HepG2 (cell line): ENCODE measurements around the gene CCL19.

Experiments
- CHD2 ChIP-seq: IDR thresholded peaks from 2 replicates; pipeline ENCODE4 v1.6.1; 2011; ENCODE audit warnings: low read depth, low read length, improper control_type of control experiment
- EZH2 ChIP-seq: conservative IDR thresholded peaks from 2 replicates; pipeline ENCODE4 v1.6.1; 2012; ENCODE audit warnings: mild to moderate bottlenecking, low read depth, low read length, moderate library complexity
- FOXA1 ChIP-seq, 2 experiments: fragments of 450-650 bp in 1 of 2; sonication (generic) in 1 of 2; formaldehyde crosslinking in 1 of 2; IDR thresholded peaks; 2 replicates each; pipeline versions ENCODE4 v1.4.0 to v1.6.1; 2016 to 2020; ENCODE audit warnings: missing genetic modification reagents in 1 of 2
- JUN ChIP-seq: sonication (generic); formaldehyde crosslinking; IDR thresholded peaks from 2 replicates; pipeline ENCODE4 v1.4.0; 2020; ENCODE audit warnings: mild to moderate bottlenecking, missing genetic modification reagents
- NR2F2 ChIP-seq: IDR thresholded peaks from 2 replicates; pipeline ENCODE4 v1.6.1; 2012; ENCODE audit warnings: low read depth, inconsistent platforms, borderline replicate concordance
- POLR2A ChIP-seq, 2 experiments: IDR thresholded peaks; 2 replicates each; pipeline ENCODE4 v1.6.1; 2011; ENCODE audit warnings: low read depth in 2 of 2, low read length in 2 of 2, mild to moderate bottlenecking in 1 of 2, moderate library complexity in 1 of 2; ENCODE audit not compliant: insufficient read depth in 1 of 2
- SETDB1 ChIP-seq: sonication (generic); formaldehyde crosslinking; IDR thresholded peaks from 2 replicates; pipeline ENCODE4 v1.5.1; 2020; ENCODE audit warnings: missing genetic modification reagents, mild to moderate bottlenecking, borderline replicate concordance
- TF ChIP-seq, protein P1 (sequence below): sonication (generic); formaldehyde crosslinking; IDR thresholded peaks from 2 replicates; pipeline ENCODE4 v1.4.0; 2020; ENCODE audit warnings: missing genetic modification reagents
- TF ChIP-seq, protein P2 (sequence below): sonication (generic); formaldehyde crosslinking; IDR thresholded peaks from 2 replicates; pipeline ENCODE4 v1.4.0; 2020; ENCODE audit warnings: missing genetic modification reagents, borderline replicate concordance
- TF ChIP-seq, protein P3 (sequence below): sonication (generic); formaldehyde crosslinking; IDR thresholded peaks from 2 replicates; pipeline ENCODE4 v1.4.0; 2020; ENCODE audit warnings: missing genetic modification reagents, borderline replicate concordance
- TF ChIP-seq, protein P4 (sequence below): sonication (generic); formaldehyde crosslinking; IDR thresholded peaks from 2 replicates; pipeline ENCODE4 v1.5.0; 2020; ENCODE audit warnings: mild to moderate bottlenecking, missing genetic modification reagents, moderate library complexity

DNA sequence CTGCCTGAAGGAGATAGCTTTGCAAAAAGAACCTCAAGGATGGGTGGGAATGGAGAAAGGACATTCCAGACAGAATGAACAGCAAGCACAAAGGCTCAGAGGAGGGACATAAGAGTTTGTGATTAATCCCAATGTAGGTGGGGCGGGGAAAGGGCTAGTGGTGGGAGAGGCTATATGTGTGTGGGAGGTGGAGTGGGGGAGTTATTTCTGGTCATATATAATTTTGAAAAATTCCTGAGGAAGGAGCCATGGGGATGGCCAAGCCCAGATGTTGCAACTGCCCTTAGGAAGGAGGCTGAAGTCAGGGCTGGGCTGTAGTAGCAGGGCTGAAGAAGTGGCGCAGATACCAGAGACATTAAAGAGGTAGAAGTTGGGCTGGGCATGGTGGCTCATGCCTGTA lies 15.2 kb downstream of the CCL19 start:
- TF ChIP-seq, protein P1, sequence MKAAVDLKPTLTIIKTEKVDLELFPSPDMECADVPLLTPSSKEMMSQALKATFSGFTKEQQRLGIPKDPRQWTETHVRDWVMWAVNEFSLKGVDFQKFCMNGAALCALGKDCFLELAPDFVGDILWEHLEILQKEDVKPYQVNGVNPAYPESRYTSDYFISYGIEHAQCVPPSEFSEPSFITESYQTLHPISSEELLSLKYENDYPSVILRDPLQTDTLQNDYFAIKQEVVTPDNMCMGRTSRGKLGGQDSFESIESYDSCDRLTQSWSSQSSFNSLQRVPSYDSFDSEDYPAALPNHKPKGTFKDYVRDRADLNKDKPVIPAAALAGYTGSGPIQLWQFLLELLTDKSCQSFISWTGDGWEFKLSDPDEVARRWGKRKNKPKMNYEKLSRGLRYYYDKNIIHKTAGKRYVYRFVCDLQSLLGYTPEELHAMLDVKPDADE (CRISPR knock-in tag): no peak
- TF ChIP-seq, protein P2, sequence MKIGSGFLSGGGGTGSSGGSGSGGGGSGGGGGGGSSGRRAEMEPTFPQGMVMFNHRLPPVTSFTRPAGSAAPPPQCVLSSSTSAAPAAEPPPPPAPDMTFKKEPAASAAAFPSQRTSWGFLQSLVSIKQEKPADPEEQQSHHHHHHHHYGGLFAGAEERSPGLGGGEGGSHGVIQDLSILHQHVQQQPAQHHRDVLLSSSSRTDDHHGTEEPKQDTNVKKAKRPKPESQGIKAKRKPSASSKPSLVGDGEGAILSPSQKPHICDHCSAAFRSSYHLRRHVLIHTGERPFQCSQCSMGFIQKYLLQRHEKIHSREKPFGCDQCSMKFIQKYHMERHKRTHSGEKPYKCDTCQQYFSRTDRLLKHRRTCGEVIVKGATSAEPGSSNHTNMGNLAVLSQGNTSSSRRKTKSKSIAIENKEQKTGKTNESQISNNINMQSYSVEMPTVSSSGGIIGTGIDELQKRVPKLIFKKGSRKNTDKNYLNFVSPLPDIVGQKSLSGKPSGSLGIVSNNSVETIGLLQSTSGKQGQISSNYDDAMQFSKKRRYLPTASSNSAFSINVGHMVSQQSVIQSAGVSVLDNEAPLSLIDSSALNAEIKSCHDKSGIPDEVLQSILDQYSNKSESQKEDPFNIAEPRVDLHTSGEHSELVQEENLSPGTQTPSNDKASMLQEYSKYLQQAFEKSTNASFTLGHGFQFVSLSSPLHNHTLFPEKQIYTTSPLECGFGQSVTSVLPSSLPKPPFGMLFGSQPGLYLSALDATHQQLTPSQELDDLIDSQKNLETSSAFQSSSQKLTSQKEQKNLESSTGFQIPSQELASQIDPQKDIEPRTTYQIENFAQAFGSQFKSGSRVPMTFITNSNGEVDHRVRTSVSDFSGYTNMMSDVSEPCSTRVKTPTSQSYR (CRISPR knock-in tag): no peak
- TF ChIP-seq SETDB1: no peak
- TF ChIP-seq NR2F2: no peak
- no peak for TF ChIP-seq CHD2
- no peak for TF ChIP-seq JUN (CRISPR knock-in tag)
- TF ChIP-seq, protein P3, sequence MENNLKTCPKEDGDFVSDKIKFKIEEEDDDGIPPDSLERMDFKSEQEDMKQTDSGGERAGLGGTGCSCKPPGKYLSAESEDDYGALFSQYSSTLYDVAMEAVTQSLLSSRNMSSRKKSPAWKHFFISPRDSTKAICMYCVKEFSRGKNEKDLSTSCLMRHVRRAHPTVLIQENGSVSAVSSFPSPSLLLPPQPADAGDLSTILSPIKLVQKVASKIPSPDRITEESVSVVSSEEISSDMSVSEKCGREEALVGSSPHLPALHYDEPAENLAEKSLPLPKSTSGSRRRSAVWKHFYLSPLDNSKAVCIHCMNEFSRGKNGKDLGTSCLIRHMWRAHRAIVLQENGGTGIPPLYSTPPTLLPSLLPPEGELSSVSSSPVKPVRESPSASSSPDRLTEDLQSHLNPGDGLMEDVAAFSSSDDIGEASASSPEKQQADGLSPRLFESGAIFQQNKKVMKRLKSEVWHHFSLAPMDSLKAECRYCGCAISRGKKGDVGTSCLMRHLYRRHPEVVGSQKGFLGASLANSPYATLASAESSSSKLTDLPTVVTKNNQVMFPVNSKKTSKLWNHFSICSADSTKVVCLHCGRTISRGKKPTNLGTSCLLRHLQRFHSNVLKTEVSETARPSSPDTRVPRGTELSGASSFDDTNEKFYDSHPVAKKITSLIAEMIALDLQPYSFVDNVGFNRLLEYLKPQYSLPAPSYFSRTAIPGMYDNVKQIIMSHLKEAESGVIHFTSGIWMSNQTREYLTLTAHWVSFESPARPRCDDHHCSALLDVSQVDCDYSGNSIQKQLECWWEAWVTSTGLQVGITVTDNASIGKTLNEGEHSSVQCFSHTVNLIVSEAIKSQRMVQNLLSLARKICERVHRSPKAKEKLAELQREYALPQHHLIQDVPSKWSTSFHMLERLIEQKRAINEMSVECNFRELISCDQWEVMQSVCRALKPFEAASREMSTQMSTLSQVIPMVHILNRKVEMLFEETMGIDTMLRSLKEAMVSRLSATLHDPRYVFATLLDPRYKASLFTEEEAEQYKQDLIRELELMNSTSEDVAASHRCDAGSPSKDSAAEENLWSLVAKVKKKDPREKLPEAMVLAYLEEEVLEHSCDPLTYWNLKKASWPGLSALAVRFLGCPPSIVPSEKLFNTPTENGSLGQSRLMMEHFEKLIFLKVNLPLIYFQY (CRISPR knock-in tag): no peak
- no peak for TF ChIP-seq POLR2A (IDR thresholded peaks at IDR 0.05; ENCODE audit: insufficient read depth in 1 of 2, low read depth in 2 of 2, low read length in 2 of 2)
- TF ChIP-seq FOXA1 (IDR thresholded peaks at IDR 0.05): no peak
- TF ChIP-seq FOXA1 (CRISPR knock-in tag; IDR thresholded peaks at IDR 0.05): no peak
- no peak for TF ChIP-seq EZH2
- TF ChIP-seq, protein P4, sequence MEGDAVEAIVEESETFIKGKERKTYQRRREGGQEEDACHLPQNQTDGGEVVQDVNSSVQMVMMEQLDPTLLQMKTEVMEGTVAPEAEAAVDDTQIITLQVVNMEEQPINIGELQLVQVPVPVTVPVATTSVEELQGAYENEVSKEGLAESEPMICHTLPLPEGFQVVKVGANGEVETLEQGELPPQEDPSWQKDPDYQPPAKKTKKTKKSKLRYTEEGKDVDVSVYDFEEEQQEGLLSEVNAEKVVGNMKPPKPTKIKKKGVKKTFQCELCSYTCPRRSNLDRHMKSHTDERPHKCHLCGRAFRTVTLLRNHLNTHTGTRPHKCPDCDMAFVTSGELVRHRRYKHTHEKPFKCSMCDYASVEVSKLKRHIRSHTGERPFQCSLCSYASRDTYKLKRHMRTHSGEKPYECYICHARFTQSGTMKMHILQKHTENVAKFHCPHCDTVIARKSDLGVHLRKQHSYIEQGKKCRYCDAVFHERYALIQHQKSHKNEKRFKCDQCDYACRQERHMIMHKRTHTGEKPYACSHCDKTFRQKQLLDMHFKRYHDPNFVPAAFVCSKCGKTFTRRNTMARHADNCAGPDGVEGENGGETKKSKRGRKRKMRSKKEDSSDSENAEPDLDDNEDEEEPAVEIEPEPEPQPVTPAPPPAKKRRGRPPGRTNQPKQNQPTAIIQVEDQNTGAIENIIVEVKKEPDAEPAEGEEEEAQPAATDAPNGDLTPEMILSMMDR (CRISPR knock-in tag): no peak
